ENCODE data around the gene DLGAP4. TPM values are rescaled to one million over a fixed set of nuclear protein-coding genes. Genes with fewer than 3 reads are reported as not detected.

Gene DLGAP4
- total RNA-seq, 1 experiment from 2014 or later: 40.3 TPM

DNA sequence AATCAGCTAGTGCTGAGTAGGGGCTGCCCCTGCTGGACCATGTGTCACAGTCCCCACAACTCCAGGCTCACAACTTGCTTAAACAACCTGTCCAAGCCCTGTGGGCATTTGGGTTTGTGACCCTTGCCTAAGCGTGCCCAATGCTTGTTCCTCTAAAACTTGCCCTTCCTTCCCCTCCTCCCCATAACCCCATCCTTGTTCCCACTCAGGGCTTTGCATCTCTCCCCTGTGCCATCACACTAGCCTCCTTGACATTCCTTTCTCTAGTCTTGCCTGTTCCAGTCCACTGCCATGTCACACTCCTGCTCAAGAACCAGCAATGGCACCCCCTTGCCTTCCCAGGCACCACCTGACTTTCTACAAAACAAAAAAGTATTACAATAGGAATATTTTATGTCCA is 2.3 kb upstream of the DLGAP4 start:
- Histone ChIP-seq H3K4me1 (ENCODE audit: control insufficient read depth in 1 of 2, insufficient read depth in 2 of 2, low read length in 2 of 2) (no peaks in the 10 kb centered on the region), H3K4me2 (ENCODE audit: low read length) (no peak overlapping the region), H2AFZ (ENCODE audit: low read depth, low read length, poor library complexity, severe bottlenecking) (no peak overlapping the region), H4K20me1 (ENCODE audit: insufficient read depth) (no peaks in the 10 kb centered on the region), H3K27ac (ENCODE audit: low read depth, low read length) (no peak overlapping the region), H3K4me3 (replicated peaks in 1 of 2; ENCODE audit: low read depth in 1 of 2, low read length in 2 of 2) (no peak overlapping the region), H3K79me2 (ENCODE audit: insufficient read depth, low read length) (no peaks in the 10 kb centered on the region), H3K27me3 (ENCODE audit: insufficient read depth, low read length) (peaks cover 33% of the 10 kb centered on the region), H3K9me3 (ENCODE audit: control insufficient read depth in 1 of 2, insufficient read depth in 1 of 2, low read depth in 1 of 2, low read length in 2 of 2) (no peaks in the 10 kb centered on the region), H3K9me2 (ENCODE audit: insufficient read depth) (no peaks in the 10 kb centered on the region), H3K9ac (ENCODE audit: low read length) (no peak overlapping the region), H3K36me3 (ENCODE audit: control insufficient read depth in 1 of 2, insufficient read depth in 2 of 2, low read length in 2 of 2) (no peaks in the 10 kb centered on the region)
- ChIA-PET CTCF (no interaction called here), RAD21 (ENCODE audit: low non-redundant PET in 1 of 2, low total read pairs in 2 of 2, uncharacterized antibody in 2 of 2, unreplicated experiment in 2 of 2) (no interaction called here), POLR2A (no interaction called here)
- intact Hi-C loops (cut with micrococcal nuclease): no loop called here
- TF ChIP-seq ZNF274 (IDR thresholded peaks at IDR 0.05; ENCODE audit: low read depth, low read length) (no peak), EZH2phosphoT487 (IDR thresholded peaks at IDR 0.05; ENCODE audit: borderline replicate concordance) (no peak), RAD21 (IDR thresholded peaks at IDR 0.05; ENCODE audit: low read depth) (no peak)
- TF ChIP-seq, protein P1, sequence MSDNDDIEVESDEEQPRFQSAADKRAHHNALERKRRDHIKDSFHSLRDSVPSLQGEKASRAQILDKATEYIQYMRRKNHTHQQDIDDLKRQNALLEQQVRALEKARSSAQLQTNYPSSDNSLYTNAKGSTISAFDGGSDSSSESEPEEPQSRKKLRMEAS (IDR thresholded peaks at IDR 0.05): no peak
- BruUV-seq (replicated peaks): no TSS peak
- DNase-seq (ENCODE audit: low read depth, low spot score): no peak
- no peak for ATAC-seq

- Histone ChIP-seq H3K9me3 (ENCODE audit: control insufficient read depth in 1 of 2, insufficient read depth in 1 of 2, low read depth in 1 of 2, low read length in 2 of 2) (no peaks in the 10 kb centered on the region), H3K9me2 (ENCODE audit: insufficient read depth) (no peaks in the 10 kb centered on the region), H3K4me1 (ENCODE audit: control insufficient read depth in 1 of 2, insufficient read depth in 2 of 2, low read length in 2 of 2) (no peaks in the 10 kb centered on the region), H2AFZ (ENCODE audit: low read depth, low read length, poor library complexity, severe bottlenecking) (no peak overlapping the region), H3K27ac (ENCODE audit: low read depth, low read length) (no peak overlapping the region), H3K27me3 (ENCODE audit: insufficient read depth, low read length) (peaks cover 29% of the 10 kb centered on the region), H3K36me3 (ENCODE audit: control insufficient read depth in 1 of 2, insufficient read depth in 2 of 2, low read length in 2 of 2) (no peaks in the 10 kb centered on the region), H3K79me2 (ENCODE audit: insufficient read depth, low read length) (no peaks in the 10 kb centered on the region), H4K20me1 (ENCODE audit: insufficient read depth) (no peaks in the 10 kb centered on the region), H3K4me2 (ENCODE audit: low read length) (no peak overlapping the region), H3K4me3 (replicated peaks in 1 of 2; ENCODE audit: low read depth in 1 of 2, low read length in 2 of 2) (no peak overlapping the region), H3K9ac (ENCODE audit: low read length) (no peak overlapping the region)
- intact Hi-C loops (cut with micrococcal nuclease): no loop called here
- BruUV-seq (replicated peaks): no TSS peak
- RAD21 ChIA-PET (ENCODE audit: low non-redundant PET in 1 of 2, low total read pairs in 2 of 2, uncharacterized antibody in 2 of 2, unreplicated experiment in 2 of 2): no interaction called here
- DNase-seq (ENCODE audit: low read depth, low spot score) (no peak), ATAC-seq (no peak)
- CTCF ChIA-PET: no interaction called here
- POLR2A ChIA-PET: no interaction called here
- TF ChIP-seq, protein P2, sequence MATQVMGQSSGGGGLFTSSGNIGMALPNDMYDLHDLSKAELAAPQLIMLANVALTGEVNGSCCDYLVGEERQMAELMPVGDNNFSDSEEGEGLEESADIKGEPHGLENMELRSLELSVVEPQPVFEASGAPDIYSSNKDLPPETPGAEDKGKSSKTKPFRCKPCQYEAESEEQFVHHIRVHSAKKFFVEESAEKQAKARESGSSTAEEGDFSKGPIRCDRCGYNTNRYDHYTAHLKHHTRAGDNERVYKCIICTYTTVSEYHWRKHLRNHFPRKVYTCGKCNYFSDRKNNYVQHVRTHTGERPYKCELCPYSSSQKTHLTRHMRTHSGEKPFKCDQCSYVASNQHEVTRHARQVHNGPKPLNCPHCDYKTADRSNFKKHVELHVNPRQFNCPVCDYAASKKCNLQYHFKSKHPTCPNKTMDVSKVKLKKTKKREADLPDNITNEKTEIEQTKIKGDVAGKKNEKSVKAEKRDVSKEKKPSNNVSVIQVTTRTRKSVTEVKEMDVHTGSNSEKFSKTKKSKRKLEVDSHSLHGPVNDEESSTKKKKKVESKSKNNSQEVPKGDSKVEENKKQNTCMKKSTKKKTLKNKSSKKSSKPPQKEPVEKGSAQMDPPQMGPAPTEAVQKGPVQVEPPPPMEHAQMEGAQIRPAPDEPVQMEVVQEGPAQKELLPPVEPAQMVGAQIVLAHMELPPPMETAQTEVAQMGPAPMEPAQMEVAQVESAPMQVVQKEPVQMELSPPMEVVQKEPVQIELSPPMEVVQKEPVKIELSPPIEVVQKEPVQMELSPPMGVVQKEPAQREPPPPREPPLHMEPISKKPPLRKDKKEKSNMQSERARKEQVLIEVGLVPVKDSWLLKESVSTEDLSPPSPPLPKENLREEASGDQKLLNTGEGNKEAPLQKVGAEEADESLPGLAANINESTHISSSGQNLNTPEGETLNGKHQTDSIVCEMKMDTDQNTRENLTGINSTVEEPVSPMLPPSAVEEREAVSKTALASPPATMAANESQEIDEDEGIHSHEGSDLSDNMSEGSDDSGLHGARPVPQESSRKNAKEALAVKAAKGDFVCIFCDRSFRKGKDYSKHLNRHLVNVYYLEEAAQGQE (IDR thresholded peaks at IDR 0.05; ENCODE audit: low read depth): no peak
- no peak for TF ChIP-seq POLR2AphosphoS5 (IDR thresholded peaks at IDR 0.05; ENCODE audit: low read depth, low read length)
- no peak for TF ChIP-seq ZNF274 (IDR thresholded peaks at IDR 0.05; ENCODE audit: low read depth, low read length)
- TF ChIP-seq POLR2A (IDR thresholded peaks at IDR 0.05; ENCODE audit: borderline replicate concordance, extremely low read depth, insufficient read depth, insufficient read length): no peak
- TF ChIP-seq FOSL1 (IDR thresholded peaks at IDR 0.05; ENCODE audit: low read depth): no peak
- no peak for TF ChIP-seq TCF7L2 (IDR thresholded peaks at IDR 0.05; ENCODE audit: borderline replicate concordance, extremely low read depth, insufficient read depth, insufficient read length)
- no peak for TF ChIP-seq ZFX (IDR thresholded peaks at IDR 0.05)
- no peak for TF ChIP-seq EZH2phosphoT487 (IDR thresholded peaks at IDR 0.05; ENCODE audit: borderline replicate concordance)
- no peak for TF ChIP-seq CEBPB (IDR thresholded peaks at IDR 0.05; ENCODE audit: low read depth)
- no peak for TF ChIP-seq SIN3A (IDR thresholded peaks at IDR 0.05; ENCODE audit: low read depth)
- TF ChIP-seq EGR1 (IDR thresholded peaks at IDR 0.05; ENCODE audit: low read depth): no peak
- TF ChIP-seq CBX3 (IDR thresholded peaks at IDR 0.05; ENCODE audit: low read depth): no peak
- TF ChIP-seq JUND (IDR thresholded peaks at IDR 0.05): no peak
- TF ChIP-seq, protein P3, sequence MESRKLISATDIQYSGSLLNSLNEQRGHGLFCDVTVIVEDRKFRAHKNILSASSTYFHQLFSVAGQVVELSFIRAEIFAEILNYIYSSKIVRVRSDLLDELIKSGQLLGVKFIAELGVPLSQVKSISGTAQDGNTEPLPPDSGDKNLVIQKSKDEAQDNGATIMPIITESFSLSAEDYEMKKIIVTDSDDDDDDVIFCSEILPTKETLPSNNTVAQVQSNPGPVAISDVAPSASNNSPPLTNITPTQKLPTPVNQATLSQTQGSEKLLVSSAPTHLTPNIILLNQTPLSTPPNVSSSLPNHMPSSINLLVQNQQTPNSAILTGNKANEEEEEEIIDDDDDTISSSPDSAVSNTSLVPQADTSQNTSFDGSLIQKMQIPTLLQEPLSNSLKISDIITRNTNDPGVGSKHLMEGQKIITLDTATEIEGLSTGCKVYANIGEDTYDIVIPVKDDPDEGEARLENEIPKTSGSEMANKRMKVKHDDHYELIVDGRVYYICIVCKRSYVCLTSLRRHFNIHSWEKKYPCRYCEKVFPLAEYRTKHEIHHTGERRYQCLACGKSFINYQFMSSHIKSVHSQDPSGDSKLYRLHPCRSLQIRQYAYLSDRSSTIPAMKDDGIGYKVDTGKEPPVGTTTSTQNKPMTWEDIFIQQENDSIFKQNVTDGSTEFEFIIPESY (IDR thresholded peaks at IDR 0.05; ENCODE audit: extremely low read depth, insufficient replicate concordance, low read length): no peak
Measured at GRCh38 chr20:36304786-36305495, 1.2 kb upstream of the DLGAP4 start.
